Activated naive CD4-positive, alpha-beta T cell treated with anti-CD3 and anti-CD28 coated beads for 36 hours (primary cell): Measurements from ENCODE around the gene HPN. TPM values are rescaled to one million over a fixed set of nuclear protein-coding genes. Genes with fewer than 3 reads are reported as not detected.
A peak's percentile ranks its signal among the peaks of the same experiment; 100 is the strongest.

Experiments used
- CTCF ChIA-PET: fragments of 350-600 bp; sonication (Branson Sonifier 250); formaldehyde crosslinking; loops from one replicate; lab custom pipeline; 2021; ENCODE audit warnings: antibody characterized with exemption; lab: Charles Lee
- DNase-seq: peaks from one replicate; pipeline ENCODE4 v3.0.0-alpha.2; 2020
- H3K27ac Mint-ChIP-seq: one replicate; pipeline ENCODE4 v1.8.0; 2021; ENCODE audit warnings: mild to moderate bottlenecking, mixed read lengths
- H3K27me3 Mint-ChIP-seq: one replicate; pipeline ENCODE4 v1.8.0; 2021; ENCODE audit warnings: low read depth, mixed read lengths
- H3K36me3 Mint-ChIP-seq: one replicate; pipeline ENCODE4 v1.8.0; 2021; ENCODE audit warnings: low read depth, mixed read lengths
- H3K4me1 Mint-ChIP-seq: one replicate; pipeline ENCODE4 v1.8.0; 2021; ENCODE audit warnings: low read depth, mixed read lengths
- H3K4me3 Mint-ChIP-seq: one replicate; pipeline ENCODE4 v1.8.0; 2021; ENCODE audit warnings: mild to moderate bottlenecking, moderate library complexity, mixed read lengths
- H3K9me3 Mint-ChIP-seq: one replicate; pipeline ENCODE4 v1.8.0; 2021; ENCODE audit warnings: mixed read lengths
- intact Hi-C: fragments of 100-400 bp; cut with micrococcal nuclease; formaldehyde crosslinking; loops from one replicate; pipeline ENCODE4 v1.15.1; 2023
- total RNA-seq, 2 experiments: library from RNA; stranded (reverse); gene quantifications; one replicate each; pipeline ENCODE4 v1.2.3, GENCODE V29; 2021

HPN gene
- total RNA-seq, 2 experiments from 2014 or later: not detected

DNA sequence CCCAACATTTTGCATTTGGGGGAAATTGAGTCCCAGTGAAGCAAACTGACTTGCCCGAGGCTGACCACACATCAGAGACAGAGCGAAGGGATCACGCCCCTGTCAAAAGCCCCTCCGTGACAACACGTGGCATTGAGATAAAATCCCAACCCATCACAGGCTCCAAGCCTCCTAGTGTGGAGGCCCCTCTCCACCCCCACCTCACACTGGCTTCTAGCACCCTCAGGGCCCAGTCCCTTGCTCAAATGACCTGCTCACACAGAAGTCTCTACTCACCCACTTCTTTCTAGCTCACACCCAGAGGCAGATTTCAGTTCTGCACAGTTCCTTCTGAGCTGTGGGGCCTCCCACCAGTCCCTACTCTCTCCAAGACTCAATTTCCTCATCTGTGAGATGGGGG lies 10.3 kb downstream of the HPN start:
- Mint-ChIP-seq H3K4me3 (no peak overlapping the region), H3K9me3 (no peaks in the 10 kb centered on the region), H3K36me3 (no peaks in the 10 kb centered on the region), H3K27ac (no peak overlapping the region), H3K4me1 (no peaks in the 10 kb centered on the region), H3K27me3 (no peaks in the 10 kb centered on the region)
- no peak for DNase-seq
- CTCF ChIA-PET: interaction anchor here (1.2 to 2.4 kb wide), 3 partner anchors 8 to 39 kb away, joined by 4 to 11 read pairs (median 5); no protein-coding TSS in a partner anchor
- intact Hi-C loops: no loop called here

DNA sequence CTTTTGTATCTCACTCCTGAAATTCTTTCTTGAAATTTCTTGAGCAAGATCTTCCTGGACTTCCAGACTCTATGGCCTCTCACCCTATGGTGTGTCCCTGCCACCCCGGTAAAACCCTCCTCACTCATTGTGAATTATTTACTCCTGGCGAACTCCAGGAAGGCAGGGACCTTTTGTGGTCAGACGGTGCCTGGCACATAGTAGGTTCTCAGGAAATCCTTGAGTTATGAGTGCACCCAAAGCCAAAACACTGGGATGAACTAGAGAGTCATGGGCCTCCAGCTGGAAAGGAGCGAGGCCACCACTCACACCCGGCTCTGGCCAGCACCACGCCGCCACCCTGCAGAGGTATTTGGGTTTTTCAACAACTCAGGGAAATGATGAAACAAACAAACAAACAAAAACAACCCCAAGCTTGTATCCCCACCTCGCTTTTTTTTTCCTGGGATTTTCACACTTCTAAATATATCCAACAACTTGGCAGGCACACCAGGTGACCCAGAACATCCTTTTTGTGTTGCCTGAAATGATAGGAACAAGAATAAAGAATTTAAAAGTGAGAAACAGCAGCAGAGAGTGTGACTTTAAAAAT lies 11.2 kb downstream of the HPN start:
- H3K27ac Mint-ChIP-seq: no peak overlapping the region
- H3K27me3 Mint-ChIP-seq: no peaks in the 10 kb centered on the region
- H3K4me3 Mint-ChIP-seq: no peak overlapping the region
- H3K4me1 Mint-ChIP-seq: no peaks in the 10 kb centered on the region
- H3K9me3 Mint-ChIP-seq: no peaks in the 10 kb centered on the region
- H3K36me3 Mint-ChIP-seq: no peaks in the 10 kb centered on the region
- CTCF ChIA-PET: interaction anchor here (2.4 kb wide), 1 partner anchor 9 kb away, joined by 11 read pairs; no protein-coding TSS in a partner anchor
- no peak for DNase-seq
- intact Hi-C loops: no loop called here

DNA sequence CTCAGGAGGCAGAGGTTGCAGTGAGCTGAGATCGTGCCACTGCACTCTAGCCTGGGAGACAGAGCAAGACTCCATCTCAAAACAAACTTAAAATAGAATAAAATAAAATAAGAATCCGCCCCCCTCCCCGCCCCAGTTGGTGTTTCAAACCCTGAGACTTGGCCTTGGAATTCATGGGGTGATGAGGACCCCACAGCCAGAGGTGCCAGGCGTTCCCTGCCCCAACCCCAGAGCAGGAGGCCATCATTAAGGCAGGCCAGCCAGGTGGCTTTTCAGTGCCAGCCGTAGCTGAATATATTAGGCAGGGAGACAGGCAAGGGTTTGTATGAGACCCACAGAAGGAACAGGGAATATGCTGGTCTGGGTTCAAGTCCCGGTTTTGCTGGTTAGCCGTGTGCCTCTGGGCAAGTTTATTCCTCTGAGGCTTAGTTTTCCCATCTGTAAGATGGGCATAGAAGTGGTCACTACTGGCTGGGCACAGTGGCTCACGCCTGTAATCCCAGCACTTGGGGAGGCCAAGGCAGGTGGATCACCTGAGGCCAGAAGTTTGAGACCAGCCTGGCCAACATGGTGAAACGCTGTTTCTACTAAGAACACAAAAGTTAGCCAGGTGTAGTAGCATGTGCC lies 12.3 kb downstream of the HPN start:
- no peaks in the 10 kb centered on the region for H3K4me1 Mint-ChIP-seq
- CTCF ChIA-PET: interaction anchor here (2.2 to 3.1 kb wide), 2 partner anchors 10 to 13 kb away, joined by 12 to 17 read pairs; no protein-coding TSS in a partner anchor
- no peak overlapping the region for H3K4me3 Mint-ChIP-seq
- DNase-seq: no peak
- no peaks in the 10 kb centered on the region for H3K36me3 Mint-ChIP-seq
- intact Hi-C loops: no loop called here
- no peak overlapping the region for H3K27ac Mint-ChIP-seq
- H3K9me3 Mint-ChIP-seq: no peaks in the 10 kb centered on the region
- no peaks in the 10 kb centered on the region for H3K27me3 Mint-ChIP-seq

DNA sequence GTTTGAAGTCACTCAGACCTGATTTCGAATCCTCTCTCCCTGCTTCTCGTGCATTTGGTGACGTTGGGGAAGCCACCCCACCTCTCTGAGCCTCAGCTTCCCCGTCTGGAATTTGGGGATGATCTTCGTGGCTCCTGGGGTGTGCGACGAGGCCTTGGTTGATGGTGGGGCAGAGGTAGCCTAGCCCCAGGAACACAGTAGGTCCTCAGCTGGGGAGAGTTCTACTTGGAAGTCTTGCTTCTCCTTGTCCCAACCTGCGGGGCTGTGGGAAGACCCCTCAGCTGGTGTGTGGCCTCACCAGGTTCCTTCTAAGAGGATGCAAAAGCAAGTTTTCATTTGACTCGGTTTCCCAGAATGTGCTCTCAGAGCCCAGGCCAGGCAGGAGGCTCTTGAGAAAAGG lies 13.1 kb downstream of the HPN start:
- no peaks in the 10 kb centered on the region for H3K36me3 Mint-ChIP-seq
- H3K9me3 Mint-ChIP-seq: no peaks in the 10 kb centered on the region
- H3K27me3 Mint-ChIP-seq: no peaks in the 10 kb centered on the region
- no peak overlapping the region for H3K4me3 Mint-ChIP-seq
- H3K27ac Mint-ChIP-seq: no peak overlapping the region
- no peak for DNase-seq
- H3K4me1 Mint-ChIP-seq: no peaks in the 10 kb centered on the region
- CTCF ChIA-PET: interaction anchor here (0.7 to 3.1 kb wide), 3 partner anchors 11 to 16 kb away, joined by 5 to 17 read pairs (median 12); no protein-coding TSS in a partner anchor
- intact Hi-C loops: no loop called here

DNA sequence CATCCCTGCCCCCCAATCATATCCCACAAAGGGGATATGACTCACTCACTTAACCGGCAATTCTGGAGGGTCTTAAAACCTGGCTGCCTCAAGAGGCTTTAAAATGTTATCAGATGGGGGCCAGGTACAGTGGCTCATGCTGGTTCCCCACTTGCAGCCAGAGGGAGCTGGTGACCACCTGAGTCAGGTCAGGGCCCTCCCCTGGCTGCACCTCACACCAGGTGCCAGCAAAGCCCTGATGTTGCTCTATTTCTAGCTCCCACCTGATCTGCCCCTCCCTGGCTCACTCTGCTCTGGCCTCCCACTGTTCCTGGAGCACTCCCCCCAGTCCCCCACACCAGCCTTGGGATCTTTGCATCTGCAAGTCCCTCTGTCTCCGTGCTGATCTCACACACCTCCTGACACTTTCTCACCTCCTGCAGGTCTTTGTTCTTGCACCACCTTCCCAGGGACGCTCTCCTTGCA lies 14.2 kb downstream of the HPN start:
- no peak overlapping the region for H3K27ac Mint-ChIP-seq
- intact Hi-C loops: no loop called here
- DNase-seq: peak; percentile 50
- no peaks in the 10 kb centered on the region for H3K9me3 Mint-ChIP-seq
- H3K27me3 Mint-ChIP-seq: no peaks in the 10 kb centered on the region
- H3K4me3 Mint-ChIP-seq: no peak overlapping the region
- no peaks in the 10 kb centered on the region for H3K36me3 Mint-ChIP-seq
- no peaks in the 10 kb centered on the region for H3K4me1 Mint-ChIP-seq
- CTCF ChIA-PET: interaction anchor here (0.9 to 3.1 kb wide), 3 partner anchors 10 to 12 kb away, joined by 4 to 17 read pairs (median 12); no protein-coding TSS in a partner anchor

DNA sequence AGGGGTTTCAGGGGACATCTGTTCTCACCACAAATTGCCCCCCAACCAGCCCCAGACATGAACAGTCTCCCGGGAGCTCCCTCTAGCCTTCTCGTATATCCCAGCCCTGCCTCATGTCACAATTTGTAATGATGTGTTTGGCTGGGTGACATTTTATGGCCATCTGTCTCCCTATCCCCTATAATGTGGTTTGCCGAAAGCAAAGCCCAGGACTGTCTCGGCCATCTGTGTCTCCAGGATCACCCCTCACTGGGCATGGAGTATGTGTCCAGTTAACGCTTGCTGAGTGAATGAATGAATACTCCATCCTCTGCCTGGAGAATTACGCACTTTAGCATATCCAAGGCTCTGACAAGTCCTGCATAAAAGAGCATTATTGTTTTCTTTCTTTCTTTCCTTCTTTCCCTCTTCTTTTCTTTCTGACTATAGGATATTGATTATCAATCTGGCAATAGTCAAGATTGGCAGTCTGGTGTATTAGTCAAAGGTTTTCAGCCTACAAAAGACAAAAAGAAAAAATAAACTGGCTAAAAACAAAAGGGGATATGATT lies 15.1 kb downstream of the HPN start:
- CTCF ChIA-PET: interaction anchor here (0.9 to 2.5 kb wide), 2 partner anchors 11 to 13 kb away, joined by 4 to 11 read pairs; no protein-coding TSS in a partner anchor
- intact Hi-C loops: no loop called here
- H3K4me3 Mint-ChIP-seq: no peak overlapping the region
- no peaks in the 10 kb centered on the region for H3K27me3 Mint-ChIP-seq
- H3K36me3 Mint-ChIP-seq: no peaks in the 10 kb centered on the region
- no peak overlapping the region for H3K27ac Mint-ChIP-seq
- DNase-seq: no peak
- no peaks in the 10 kb centered on the region for H3K4me1 Mint-ChIP-seq
- no peaks in the 10 kb centered on the region for H3K9me3 Mint-ChIP-seq

DNA sequence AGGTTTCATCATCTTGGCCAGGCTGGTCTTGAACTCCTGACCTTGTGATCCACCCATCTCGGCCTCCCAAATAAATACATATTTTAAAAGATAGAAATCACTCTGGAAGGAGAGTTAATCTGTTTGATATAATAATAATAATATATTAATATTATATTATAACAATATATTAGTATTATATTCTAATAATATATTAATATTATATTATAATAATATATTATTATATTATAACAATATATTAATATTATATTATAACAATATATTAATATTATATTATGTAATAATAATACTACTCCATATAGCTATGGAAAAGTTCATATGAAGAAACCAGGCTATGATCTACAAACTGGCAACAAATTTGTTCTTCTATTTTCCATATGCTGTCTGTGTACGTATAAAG lies 16.8 kb downstream of the HPN start:
- Mint-ChIP-seq H3K9me3 (no peaks in the 10 kb centered on the region), H3K36me3 (no peaks in the 10 kb centered on the region), H3K27ac (no peak overlapping the region), H3K27me3 (no peaks in the 10 kb centered on the region), H3K4me1 (peaks cover 1% of the 10 kb centered on the region), H3K4me3 (no peak overlapping the region)
- no peak for DNase-seq
- intact Hi-C loops: no loop called here
- CTCF ChIA-PET: interaction anchor here (0.5 to 2.5 kb wide), 5 partner anchors 9 to 35 kb away, joined by 3 to 11 read pairs (median 5); no protein-coding TSS in a partner anchor

DNA sequence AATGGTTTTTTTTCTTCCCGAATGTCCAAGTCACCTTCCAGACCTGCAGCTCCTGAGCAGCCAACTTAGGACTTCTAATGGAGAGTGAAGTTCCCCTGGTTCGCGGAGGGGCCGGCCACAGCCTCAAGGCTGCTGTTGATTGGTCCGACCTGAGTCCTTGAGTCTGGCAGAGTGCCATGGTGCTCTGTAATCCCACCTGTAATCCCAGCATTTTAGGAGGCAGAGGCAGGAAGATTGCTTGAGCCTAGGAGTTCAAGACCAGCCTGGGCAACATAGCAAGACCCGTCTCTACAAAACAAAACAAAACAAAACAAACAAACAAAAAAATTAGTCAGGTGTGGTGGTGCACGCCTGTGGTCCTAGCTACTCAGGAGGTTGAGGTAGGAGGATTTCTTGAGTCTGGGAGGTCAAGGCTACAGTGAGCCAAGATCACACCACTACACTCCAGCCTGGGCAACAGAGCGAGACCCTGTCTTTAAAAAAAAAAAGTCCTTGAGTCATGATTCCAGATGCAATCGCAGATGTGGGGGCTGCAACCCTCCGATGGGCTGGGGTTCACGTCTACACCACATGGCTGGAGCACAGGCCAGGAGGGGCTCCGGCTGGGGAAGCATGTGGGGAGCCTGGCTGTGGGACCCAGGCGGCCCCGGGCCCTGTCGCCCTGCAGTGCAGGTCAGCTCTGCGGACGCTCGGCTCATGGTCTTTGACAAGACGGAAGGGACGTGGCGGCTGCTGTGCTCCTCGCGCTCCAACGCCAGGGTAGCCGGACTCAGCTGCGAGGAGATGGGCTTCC lies 17.7 kb downstream of the HPN start:
- Mint-ChIP-seq H3K27me3 (no peaks in the 10 kb centered on the region), H3K36me3 (no peaks in the 10 kb centered on the region), H3K4me3 (no peak overlapping the region), H3K9me3 (no peaks in the 10 kb centered on the region), H3K27ac (no peak overlapping the region), H3K4me1 (peaks cover 10% of the 10 kb centered on the region)
- intact Hi-C loops: no loop called here
- DNase-seq: no peak
- CTCF ChIA-PET: interaction anchor here (1.3 to 2.5 kb wide), 3 partner anchors 8 to 16 kb away, joined by 3 to 11 read pairs (median 5); no protein-coding TSS in a partner anchor

DNA sequence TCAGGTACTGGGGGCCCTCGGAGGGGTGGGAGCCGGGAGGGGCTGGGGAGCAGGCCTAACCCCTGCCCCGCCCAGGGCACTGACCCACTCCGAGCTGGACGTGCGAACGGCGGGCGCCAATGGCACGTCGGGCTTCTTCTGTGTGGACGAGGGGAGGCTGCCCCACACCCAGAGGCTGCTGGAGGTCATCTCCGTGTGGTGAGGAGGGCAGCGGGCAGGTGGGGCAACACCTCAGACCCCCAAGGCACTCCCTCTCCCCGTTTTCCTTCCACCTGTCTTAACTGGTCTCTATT lies 18.2 kb downstream of the HPN start:
- Mint-ChIP-seq H3K27ac (no peak overlapping the region), H3K27me3 (no peaks in the 10 kb centered on the region), H3K4me3 (no peak overlapping the region), H3K36me3 (no peaks in the 10 kb centered on the region), H3K4me1 (peaks cover 14% of the 10 kb centered on the region), H3K9me3 (no peaks in the 10 kb centered on the region)
- no peak for DNase-seq
- intact Hi-C loops: loop anchor here (5.0 kb wide), 1 partner anchor 208 kb away; the partner anchor contains the start of gene USF2
- CTCF ChIA-PET: interaction anchor here (1.3 to 1.6 kb wide), 2 partner anchors 7 to 11 kb away, joined by 3 to 5 read pairs; no protein-coding TSS in a partner anchor

DNA sequence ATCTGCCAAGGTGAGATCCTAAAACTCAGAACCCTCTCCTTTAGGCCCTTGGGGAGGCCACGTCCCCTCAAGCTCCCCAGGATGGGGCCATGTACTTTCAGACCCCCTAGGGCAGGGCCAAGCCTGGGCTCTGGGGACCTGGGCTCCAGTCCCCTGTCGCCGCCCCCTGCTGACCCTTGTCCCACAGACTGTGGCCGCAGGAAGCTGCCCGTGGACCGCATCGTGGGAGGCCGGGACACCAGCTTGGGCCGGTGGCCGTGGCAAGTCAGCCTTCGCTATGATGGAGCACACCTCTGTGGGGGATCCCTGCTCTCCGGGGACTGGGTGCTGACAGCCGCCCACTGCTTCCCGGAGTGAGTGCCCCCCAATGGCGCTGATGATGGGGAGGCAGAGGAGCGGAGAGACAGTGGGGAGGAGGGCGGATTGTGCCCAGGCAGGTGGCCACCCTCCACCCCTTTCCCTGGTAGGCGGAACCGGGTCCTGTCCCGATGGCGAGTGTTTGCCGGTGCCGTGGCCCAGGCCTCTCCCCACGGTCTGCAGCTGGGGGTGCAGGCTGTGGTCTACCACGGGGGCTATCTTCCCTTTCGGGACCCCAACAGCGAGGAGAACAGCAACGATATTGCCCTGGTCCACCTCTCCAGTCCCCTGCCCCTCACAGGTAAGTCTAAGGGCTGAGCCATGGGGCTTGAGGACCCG lies 18.8 kb downstream of the HPN start:
- no peak overlapping the region for H3K27ac Mint-ChIP-seq
- intact Hi-C loops: loop anchor here (5.0 kb wide), 1 partner anchor 207 kb away; the partner anchor contains the start of gene USF2
- CTCF ChIA-PET: no interaction called here

DNA sequence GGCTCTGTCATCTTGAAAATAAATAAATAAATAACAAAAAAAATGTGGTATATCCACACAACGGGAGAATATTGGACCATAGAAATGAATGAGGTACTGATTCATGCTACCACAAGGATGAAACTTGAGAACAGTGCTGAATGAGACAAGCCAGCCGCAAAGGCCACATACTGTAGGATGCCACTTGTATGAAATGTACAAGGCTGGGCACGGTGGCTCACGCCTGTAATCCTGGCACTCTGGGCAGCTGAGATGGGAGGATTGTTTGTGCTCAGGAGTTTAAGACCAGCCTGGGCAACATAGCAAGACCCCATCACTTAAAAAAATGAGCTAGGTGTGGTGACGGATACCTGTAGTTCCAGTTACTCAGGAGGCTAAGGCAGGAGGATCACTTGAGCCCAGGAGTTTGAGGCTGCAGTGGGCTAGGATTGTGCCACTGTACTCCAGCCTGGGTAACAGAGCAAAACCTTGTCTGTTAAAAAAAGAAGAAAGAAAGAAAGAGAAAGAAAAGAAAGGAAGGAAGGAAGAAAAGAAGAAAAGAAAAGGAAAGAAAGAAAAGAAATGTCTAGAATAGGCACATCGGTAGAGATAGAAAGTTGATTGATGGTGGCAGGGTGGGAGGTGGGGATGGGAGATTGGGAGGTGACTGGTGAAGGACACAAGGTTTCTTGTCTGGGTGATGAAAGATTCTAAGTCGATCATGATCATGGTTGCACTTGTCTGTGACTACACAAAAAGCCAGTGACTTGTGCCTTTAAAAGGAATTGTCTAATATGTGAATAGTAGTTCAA lies 20.3 kb downstream of the HPN start:
- H3K4me3 Mint-ChIP-seq: no peak overlapping the region
- H3K4me1 Mint-ChIP-seq: peaks cover 18% of the 10 kb centered on the region
- no peaks in the 10 kb centered on the region for H3K27me3 Mint-ChIP-seq
- H3K27ac Mint-ChIP-seq: no peak overlapping the region
- no peak for DNase-seq
- CTCF ChIA-PET: interaction anchor here (0.6 kb wide), 1 partner anchor 25 kb away, joined by 3 read pairs; no protein-coding TSS in a partner anchor
- intact Hi-C loops: loop anchor here (5.0 kb wide), 1 partner anchor 206 kb away; the partner anchor contains the start of gene USF2
- no peaks in the 10 kb centered on the region for H3K36me3 Mint-ChIP-seq
- no peaks in the 10 kb centered on the region for H3K9me3 Mint-ChIP-seq

More for the DNA sequence above, 18.8 kb downstream of the HPN start:
- no peak for DNase-seq
- Mint-ChIP-seq H3K27me3 (no peaks in the 10 kb centered on the region), H3K4me3 (no peak overlapping the region), H3K9me3 (no peaks in the 10 kb centered on the region), H3K36me3 (no peaks in the 10 kb centered on the region), H3K4me1 (peaks cover 16% of the 10 kb centered on the region)
